Testis (tissue), 2 donors: ENCODE data around the gene NACA2.

Experiments used
- POLR2A ChIP-seq: fragments of 450-650 bp; IDR thresholded peaks from one replicate; pipeline ENCODE4 v1.6.1; 2017; ENCODE audit warnings: antibody characterized with exemption, mild to moderate bottlenecking, moderate library complexity
- TF ChIP-seq, protein P1 (sequence below), 3 experiments: fragments of 450-650 bp in 2 of 3; fragments of 200-600 bp in 1 of 3; sonication (generic) in 1 of 3; IDR thresholded peaks; one replicate each; pipeline ENCODE4 v1.5.1; 2016 to 2019; ENCODE audit warnings: antibody characterized with exemption in 3 of 3, mild to moderate bottlenecking in 2 of 3, moderate library complexity in 1 of 3

DNA sequence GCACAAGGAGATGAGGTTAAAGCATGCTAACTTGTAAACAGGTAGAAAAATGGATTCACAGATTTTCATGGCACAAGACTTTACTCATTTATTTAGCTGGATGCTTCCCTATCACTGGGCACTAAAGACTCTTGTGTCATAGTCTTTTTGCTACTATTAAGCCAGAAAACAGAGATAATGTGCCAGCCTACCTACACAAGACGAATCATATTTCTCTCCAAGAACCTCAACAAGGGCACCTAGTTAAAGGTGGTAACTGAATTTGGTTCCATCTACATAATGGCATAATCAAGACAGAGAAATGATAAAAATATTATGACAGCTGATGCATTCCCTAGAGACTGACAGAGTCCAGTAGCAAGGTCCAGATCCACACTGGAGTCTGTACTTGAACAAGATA lies 3.8 kb downstream of the NACA2 start:
- TF ChIP-seq, protein P1, sequence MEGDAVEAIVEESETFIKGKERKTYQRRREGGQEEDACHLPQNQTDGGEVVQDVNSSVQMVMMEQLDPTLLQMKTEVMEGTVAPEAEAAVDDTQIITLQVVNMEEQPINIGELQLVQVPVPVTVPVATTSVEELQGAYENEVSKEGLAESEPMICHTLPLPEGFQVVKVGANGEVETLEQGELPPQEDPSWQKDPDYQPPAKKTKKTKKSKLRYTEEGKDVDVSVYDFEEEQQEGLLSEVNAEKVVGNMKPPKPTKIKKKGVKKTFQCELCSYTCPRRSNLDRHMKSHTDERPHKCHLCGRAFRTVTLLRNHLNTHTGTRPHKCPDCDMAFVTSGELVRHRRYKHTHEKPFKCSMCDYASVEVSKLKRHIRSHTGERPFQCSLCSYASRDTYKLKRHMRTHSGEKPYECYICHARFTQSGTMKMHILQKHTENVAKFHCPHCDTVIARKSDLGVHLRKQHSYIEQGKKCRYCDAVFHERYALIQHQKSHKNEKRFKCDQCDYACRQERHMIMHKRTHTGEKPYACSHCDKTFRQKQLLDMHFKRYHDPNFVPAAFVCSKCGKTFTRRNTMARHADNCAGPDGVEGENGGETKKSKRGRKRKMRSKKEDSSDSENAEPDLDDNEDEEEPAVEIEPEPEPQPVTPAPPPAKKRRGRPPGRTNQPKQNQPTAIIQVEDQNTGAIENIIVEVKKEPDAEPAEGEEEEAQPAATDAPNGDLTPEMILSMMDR (IDR thresholded peaks at IDR 0.05) = no peak
- TF ChIP-seq POLR2A = no peak
